ENCODE measurements around the gene USP32.
"Not testable (repeated sequence)": the region's sequence is repeated elsewhere in the genome, so short reads cannot be mapped to it uniquely, and the experiment has no call there.

Gene USP32

DNA sequence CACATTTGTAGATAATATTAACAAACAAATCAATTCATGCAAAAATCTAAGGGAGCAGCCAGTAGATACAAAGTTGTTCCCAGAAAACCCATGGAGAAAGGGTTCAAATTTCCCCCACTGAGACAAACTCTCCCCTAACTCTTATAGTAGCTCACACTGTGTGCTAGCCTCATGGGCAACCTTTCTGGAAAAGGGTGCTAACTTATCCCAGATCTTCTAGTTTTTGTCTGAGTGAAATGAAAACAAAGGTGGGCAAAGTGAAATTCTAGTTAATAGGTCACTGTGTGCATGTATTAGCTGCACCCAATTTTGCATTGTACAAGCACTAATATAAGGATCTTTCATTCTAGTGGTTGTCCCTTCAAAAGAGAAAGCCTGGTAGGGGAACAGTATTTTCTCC is 9.9 kb upstream of the USP32 start:
- DNase-seq = no peak

DNA sequence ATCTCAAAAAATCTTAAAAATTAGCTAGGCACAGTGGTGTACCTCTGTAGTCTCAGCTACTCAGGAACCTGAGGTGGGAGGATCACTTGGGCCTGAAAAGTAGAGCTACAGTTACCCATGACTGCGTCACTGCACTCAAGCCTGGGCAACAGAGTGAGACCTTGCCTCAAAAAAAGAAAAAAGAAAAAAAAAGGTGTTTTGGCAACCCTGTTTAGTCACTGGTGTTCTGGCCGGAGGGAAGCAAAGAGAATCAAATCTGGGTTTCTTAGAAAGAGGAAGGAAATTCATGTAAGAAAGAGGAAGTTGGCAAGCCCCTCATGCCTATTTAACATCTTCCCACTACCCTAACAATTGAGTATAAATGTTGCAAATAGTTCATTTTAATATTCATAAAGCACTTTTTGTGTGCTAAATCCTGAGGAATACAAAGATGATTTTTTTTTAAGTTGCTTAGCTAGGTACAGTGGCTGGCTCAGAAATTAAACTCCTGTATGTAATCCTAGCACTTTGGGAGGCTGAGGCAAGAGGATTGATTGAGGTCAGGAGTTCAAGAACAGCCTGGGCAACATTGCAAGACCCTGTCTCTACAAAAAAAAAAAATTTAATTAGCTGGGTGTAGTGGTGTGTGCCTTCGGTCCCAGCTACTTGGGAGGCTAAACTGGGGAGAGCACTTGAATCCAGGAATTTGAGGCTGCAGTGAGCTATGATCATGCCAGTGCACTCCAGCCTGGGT is 6.5 kb upstream of the USP32 start:
- peak in 1 of 5 experiments; percentile 2 for DNase-seq

DNA sequence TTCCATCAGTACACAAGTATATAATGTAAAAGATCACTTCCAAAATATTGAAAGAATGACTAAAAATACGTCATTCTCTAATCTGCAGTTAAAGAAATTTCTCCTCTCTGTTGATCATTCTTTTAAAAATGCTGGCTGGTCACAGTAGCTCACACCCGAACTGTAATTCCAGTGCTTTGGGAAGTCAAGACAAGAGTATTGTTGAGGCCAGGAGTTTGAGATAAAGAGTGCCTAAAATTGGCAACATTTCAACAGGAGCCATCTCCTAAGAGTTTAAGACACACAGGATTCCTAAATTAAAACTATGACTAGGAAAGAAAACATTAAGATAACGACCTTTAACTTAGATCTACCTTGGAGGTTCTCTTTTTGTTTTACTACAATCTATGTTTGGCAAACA is 4.5 kb upstream of the USP32 start:
- no peak for DNase-seq

DNA sequence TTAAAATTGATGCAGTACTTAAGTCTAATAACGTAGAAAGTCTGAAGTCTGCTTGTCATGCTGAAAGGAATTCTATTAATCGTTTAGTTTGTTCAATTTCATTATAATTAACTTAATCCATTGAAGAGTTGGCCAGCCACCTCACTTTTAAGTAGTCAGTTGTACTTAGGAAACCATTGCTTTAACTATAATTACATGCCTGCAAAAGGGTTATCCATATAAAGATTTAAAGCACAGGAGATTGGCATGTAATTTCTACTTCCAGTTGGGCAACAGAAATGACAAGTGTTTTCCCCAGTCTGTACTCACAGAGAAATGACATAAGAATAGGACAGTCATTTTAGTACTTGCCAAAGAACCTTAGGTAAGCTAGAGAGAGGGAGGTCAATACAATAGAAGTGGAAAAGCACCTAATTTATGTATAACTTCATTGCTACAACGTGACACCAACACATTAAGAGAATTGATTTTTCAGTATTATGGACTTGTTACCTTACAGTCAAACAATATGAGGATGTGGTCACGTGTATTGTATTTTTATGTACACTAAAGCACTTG is 3.7 kb upstream of the USP32 start:
- DNase-seq = peak in 1 of 5 experiments; percentile 39

DNA sequence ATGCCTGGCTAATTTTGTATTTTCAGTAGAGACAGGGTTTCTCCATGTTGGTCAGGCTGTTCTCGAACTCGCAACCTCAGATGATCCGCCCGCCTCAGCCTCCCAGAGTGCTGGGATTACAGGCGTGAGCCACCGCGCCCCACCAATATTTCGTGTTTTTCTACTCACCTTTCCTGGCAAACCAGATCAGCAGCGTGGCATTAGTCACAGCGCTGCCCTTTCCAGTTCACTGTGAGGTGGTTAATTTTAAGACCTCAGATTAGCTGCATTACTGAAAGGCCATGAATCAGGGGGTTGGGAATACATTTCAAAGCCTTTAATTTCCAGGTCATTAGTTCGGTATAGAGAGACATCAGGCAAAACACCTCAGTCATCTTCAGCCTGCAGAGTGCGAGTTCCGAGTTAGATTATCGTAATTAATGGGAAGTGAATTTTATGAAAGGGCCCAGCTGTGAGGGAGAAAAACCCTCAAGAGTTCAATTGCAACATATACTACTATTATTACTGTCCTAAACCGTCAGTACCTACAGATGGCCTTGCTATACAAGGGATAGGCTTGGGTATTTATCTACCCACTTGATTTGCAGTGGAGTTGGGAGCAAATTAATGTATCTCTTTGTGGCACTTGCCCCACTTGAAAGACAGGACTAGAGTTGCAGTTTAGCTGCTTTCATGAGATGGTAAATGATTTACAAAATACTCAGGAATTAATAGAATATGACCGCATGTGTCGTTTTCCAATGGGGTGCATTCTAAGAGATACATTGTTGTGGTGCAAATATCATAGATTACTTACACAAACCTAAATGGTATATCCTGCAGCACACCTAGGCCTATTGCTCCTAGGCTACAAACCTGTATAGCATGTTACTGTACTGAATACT is 2.1 kb upstream of the USP32 start:
- no peak for DNase-seq

DNA sequence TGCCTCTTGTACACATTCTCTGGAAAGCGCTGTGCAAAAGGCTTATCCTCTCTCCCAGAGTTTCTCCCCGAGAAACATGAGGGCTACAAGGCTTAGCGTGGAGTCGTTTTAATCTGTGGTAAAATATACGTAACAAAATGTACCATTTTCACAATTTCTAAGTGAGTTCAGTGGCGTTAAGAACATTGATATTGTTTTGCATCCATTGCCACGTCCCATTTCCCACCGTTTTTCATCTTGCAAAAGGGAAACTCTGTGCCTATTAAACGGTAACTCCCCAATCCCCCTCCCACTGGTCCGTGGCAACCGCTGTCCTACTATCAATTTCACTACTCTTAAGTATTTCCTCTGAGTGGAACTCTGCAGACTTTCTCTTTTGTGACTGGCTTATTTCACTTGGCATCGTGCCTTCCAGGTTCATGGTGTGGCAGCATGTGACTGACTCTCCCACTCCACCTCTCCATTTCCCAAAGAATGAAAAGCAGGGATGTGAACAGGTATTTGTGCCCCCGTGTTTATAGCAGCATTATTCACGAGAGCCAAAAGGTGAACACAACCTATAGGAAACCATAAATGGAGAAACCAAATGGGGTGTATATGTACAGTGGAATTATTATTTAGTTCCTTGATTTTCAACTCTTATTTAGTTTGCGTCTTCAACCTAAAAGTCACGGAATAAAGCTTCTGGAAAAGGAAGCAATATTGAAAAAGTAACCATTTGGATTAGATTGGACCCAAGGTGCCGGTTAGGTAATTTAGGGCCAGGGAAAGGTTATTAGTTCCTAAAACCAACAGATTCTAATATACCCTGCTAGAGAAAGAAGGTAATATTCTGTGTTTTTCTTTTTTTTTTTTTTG is 1.1 kb upstream of the USP32 start:
- DNase-seq = peak in 3 of 5 experiments; percentile 10 to 55 (median 23)

DNA sequence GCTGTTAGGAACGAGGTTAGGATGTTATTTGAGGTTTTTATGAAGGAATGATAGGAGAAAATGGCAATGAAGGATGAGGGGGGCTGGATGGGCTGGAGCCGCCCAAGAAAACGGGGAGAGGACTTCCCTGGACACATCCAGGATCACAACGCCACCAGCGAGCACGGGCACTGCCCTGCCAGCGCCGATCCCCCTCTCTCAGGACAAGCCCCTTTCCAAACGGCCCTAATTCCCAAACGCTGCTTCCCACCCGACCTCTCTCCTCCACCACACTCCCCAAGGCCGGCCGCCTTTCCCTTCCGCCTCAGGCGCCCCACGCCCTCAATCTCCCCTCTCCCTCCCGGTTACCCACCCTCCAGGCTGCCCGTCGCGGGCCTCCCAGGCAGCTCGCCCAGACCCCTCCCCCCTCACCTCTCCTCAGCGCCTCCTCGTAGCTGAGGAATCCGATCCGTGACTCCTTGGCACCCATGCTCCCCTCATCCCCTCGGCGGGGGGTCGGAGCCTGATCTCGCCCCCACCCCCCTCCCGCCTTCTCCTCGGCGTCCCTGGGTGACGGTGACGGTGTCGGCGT is 377 bp downstream of the USP32 start:
- DNase-seq = no peak

DNA sequence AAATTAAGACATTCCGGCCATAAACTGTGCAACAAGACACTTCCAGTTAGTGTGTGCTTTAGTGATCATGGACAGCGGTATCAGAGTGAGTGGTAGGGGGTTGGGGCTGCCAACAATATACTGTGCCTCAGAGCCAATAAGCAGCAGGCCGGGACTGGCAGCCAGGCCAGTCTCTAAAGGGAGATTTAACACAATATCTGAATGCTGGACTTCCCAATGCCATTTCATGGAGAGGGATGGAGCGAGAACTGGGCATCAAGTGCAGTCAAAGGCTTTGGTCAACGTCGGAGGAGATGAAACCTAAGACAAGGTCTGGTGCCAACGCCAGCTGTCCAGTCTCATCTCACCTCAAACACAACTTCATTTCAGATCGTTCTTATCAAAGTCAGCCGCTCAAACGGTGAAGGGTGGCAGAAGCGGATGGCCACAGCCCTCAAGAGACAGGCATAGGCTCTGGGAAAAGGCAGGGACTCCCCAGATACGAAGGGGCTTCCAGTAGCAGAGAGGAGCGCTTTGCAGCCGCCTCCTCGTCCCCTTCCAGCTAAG is 935 bp downstream of the USP32 start:
- DNase-seq = peak in 2 of 5 experiments; percentile 4 to 34

DNA sequence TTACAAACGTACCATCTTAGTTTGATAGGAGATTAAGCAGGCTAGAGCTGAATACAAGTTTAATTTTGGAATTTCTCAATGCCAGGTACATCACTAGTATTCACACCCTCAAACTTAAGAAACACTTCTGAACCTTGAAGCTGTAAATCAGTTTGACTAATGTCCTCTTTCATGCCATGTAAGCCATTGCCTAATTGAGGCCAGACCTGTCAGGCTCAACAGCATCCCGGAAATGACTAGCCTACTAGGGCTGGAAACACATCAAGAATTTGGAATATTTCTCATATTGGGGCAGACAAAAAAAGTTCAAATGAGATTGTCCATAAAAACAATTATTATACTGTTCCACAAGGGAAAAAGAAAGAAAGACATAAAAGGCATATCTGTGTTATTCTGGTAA is 1.7 kb downstream of the USP32 start:
- no peak for DNase-seq

DNA sequence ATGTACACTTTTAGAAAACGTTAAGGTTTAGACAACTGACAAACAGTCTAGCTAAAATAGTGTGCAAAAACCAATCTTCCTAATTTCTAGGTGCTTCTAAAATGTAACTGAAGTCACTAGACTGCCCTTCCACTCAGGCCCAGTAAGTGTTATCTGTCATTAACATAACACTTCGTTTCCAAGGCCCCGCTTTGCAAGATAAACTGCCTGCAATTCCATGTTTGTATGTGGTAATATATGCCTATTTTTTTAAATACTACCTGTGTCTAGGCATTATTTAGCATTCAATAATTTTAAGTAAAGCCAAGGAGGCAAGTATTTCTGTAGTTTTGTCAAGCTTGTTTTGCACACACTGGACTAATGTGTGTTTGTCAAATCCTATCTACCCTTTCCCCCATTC is 3.2 kb downstream of the USP32 start:
- DNase-seq = no peak

DNA sequence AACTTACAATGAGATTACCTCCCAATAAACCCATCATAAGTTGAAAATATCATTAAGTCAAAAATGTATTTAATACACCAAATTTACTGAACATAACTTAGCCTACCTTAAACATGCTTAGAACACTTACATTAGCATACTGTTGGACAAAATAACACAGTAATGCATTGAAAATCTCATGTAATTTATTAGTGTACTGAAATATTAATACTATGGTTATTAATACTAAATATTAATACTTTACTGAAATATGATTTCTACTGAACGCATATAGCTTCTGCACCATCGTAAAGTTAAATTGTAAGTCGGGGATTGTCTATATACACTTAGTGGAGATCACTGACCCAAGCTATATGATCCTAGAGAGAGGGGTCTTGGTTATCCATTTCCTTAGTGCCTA is 4.3 kb downstream of the USP32 start:
- no peak for DNase-seq

DNA sequence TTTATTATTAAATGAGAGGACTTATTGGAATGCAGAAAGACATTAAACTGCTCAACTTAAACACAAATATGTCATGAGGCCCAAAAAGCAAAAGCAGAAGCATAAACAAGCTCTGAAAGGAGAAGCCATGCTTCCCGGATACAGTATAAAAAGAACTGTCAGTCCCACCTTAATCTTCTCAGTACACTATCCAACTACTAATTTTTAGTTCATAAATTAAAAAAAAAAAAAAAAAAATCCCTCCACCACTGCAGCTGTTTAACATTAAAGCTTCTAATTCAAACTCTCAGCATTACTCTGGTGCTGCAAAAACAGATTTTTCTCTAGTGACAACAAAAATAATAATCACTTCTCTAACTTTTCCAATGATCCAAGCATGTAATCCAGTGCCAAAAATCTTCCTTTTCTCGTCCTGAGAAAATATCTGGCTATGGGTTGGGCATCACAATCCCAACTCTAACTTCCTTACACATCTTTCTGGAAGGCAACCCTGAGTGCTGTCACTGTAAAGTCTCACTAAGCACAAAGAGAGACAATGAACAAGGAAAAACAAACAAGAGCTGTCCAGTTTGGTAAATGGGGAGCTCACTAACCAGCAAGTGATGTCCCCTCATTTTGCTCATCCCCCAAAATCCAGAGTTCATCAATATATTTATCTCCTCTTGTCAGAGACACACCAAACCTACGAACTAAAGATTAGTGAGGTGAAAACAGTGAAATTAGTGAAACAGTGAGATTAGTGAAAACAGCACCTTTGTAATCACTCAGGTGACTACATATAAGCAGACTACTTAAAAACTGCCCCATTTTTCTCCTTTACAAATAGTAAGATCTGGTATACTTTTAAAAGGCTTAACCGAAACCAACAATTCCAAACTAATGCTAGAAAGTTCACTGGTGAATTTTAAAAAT is 5.5 kb downstream of the USP32 start:
- no peak for DNase-seq

DNA sequence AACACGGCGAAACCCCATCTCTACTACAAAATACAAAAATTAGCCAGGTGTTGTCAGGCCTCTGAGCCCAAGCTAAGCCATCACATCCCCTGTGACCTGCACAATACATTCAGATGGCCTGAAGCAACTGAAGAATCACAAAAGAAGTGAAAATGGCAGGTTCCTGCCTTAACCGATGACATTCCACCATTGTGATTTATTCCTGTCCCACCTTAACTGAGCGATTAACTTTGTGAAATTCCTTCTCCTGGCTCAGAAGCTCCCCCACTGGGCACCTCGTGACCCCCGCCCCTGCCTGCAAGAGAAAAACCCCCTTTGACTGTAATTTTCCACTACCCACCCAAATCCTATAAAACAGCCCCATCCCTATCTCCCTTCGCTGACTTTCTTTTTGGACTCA is 7.0 kb downstream of the USP32 start:
- DNase-seq = not testable (repeated sequence)

DNA sequence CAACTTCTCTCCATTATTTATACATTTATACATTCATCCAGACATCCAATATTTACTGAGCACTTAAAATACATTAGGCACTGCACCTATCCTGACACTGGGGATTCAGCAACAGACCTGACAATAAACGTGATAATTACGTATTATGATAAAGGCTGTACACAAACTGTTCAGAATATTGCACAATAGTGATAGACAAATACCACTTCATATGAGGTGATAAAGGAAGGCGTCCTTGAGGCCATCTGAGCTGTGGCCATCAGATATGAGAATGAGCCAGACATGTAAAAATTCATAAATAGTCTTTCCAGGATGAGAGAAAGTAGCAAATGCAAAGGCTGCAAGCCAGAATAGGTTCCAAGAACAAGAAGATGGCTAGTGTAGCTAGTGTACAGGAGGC is 8.6 kb downstream of the USP32 start:
- no peak for DNase-seq

DNA sequence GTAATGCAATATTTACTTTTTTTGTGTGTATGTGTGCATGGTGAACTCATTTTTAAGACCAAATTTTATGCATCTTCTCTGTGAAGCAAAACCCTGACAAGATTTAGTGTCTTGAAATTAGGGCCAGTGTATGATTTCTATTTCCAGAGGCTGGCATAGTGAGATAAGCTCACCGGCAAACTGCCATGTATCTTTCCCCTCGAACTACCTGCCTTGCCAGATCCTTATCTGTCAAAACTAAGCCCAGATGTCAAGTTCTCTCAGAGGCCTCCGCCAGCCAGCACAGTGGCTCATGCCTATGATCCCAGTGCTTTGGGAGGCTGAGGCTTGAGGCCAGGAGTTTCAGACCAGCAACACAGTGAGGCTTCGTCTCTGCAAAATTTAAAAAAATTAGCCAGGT is 10.0 kb downstream of the USP32 start:
- no peak for DNase-seq

DNA sequence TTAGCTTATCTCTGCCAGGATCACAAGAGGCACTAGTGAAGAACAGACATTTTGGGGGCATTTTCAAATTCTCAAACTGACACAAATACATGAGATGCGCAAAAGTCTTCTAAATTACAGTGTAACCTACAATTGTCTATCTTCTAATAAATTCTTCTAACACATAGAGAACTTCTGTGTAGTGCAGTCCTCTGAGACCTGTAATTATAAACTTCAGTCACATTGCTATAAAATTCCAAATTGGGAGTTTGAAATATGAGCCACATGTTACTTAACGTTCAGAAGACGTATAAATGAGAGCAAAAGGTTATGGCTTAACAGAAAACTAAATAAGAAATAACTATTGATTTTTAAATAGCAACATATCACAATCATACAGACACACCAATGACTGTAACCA is 12.5 kb downstream of the USP32 start:
- not testable (repeated sequence) for DNase-seq

DNA sequence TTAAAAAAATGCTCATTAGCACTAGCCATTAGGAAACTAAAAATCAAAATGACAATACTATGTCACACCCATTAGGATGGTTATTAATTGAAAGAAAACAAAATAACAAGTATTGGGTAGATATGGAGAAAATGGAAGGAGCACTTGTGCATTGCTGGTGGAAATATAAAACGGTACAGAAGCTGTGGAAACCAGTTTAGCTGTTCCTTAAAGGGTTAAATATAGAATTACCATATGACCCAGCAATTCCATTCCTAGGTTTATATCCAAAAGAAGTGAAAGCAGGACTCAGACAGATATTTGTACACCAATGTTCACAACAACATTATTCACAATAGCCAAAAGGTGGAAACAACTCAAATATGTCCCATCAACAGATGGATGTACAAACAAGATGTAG is 13.7 kb downstream of the USP32 start:
- not testable (repeated sequence) for DNase-seq

DNA sequence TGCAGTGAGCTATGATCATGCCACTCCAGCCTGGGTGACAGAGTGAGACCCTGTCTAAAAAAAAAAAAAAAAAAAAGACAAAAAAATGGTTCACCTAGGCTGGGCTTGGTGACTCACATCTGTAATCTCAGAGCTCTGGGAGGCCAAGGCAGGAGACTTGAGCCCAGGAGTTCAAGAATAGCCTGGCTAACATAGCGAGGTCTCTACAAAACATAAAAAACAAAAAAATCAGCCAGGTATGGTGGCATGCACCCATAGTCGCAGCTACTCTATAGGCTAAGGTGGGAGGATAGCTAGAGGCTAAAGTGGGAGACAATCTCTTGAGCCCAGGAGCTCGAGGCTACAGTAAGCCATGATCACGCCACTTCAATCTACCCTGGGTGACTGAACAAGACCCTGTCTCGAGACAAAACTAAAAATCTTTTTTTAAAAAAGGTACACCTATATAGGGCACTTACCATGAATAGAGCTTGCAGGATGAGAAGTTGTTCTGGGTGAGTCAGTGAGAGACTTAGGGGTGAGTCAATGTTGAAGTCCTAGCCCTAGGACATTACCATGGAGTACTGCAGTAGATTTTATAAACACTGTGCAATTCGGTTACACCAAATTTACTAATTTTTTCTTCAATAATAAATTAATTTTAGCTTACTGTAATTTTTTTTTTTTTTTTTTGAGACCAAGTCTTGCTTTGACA is 19.0 kb downstream of the USP32 start:
- DNase-seq = peak in 1 of 5 experiments; percentile 9

DNA sequence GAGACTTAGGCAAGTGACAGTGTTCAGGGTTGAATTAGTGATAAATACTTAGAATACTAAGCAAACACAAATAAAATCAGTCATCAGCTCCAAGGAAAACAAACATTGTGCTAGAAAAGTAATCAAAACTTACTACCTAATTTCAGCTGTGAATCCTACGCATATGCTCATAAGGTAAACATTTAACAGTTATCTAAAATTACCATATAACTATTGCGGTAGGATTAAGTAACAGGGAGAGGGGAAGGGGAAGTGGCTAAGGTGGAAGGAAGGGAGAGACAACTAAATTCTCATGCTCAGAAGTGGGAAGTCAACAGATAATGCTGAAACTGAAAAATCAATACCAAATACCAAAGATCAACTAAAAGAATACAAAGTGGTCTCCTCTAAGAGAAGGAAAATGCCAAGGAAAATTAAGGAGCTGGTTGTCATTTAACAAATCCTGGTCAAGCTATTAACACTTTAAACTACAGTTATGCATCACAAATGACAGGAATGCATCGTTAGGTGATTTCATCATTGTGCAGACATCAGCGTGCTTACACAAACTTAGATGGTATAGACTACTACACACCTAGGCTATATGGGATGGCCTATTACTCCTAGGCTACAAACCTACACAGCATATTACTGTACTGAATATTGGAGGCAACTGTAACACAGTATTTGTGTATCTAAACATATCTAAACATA is 20.0 kb downstream of the USP32 start:
- no peak for DNase-seq

DNA sequence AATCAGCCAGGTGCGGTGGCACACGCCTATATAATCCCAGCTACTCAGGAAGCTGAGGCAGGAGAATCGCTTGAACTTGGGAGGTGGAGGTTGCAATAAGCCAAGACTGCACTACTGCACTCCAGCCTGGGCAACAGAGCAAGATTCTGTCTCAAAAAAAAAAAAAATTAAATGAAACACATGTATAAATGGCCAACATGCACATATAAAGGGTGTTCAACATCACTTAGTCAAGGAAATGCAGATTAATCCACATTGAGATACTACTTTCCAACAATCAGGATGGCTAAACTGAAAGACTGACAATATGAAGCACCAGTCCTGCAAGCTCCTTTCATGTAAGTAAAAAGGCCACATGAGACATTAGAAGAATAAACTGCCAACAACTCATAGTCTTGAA is 20.5 kb downstream of the USP32 start:
- DNase-seq = no peak
